ENCODE results near the gene CASKIN2. TPM values are rescaled to one million over a fixed set of nuclear protein-coding genes. Genes with fewer than 3 reads are reported as not detected.

Gene CASKIN2
- total and polyA plus RNA-seq, 2 of the 4 experiments (the other 2 are of a cell fraction): 2.9 to 6.9 TPM

GRCh38 chr17:75502721-75503329 lies 12.5 kb downstream of the CASKIN2 start:
- Histone ChIP-seq H3K56ac (ENCODE audit: extremely low read depth, insufficient read depth, low read length) (no peak overlapping the region), H3K4me3 (ENCODE audit: insufficient read depth, low read depth, low read length) (no peak overlapping the region), H3K23ac (ENCODE audit: low read depth, low read length) (no peak overlapping the region), H4K5ac (ENCODE audit: low read depth, low read length) (no peak overlapping the region), H2BK20ac (ENCODE audit: low read depth, low read length) (no peak overlapping the region), H3K9ac (ENCODE audit: low read depth, low read length) (no peak overlapping the region), H3K27ac (ENCODE audit: insufficient read depth, low read length) (no peak overlapping the region), H4K20me1 (ENCODE audit: insufficient read depth, low read length) (no peaks in the 10 kb centered on the region), H3K9me1 (ENCODE audit: insufficient read depth, low read length) (no peaks in the 10 kb centered on the region), H4K8ac (ENCODE audit: low read depth in 2 of 2, low read length in 2 of 2) (no peak overlapping the region), H3K18ac (ENCODE audit: low read depth, low read length) (no peak overlapping the region), H2AFZ (replicated peaks; ENCODE audit: low read length, poor library complexity) (no peak overlapping the region), H3K36me3 (ENCODE audit: control insufficient read depth, insufficient read depth, low read length) (peaks cover 40% of the 10 kb centered on the region), H3K14ac (replicated peaks; ENCODE audit: low read depth, low read length) (no peak overlapping the region), H4K91ac (ENCODE audit: insufficient read depth, low read depth, low read length) (no peak overlapping the region), H3K9me3 (ENCODE audit: control insufficient read depth, insufficient read depth, low read length) (no peaks in the 10 kb centered on the region), H3K4ac (ENCODE audit: low read depth, low read length) (no peak overlapping the region), H2BK120ac (ENCODE audit: low read depth, low read length) (no peak overlapping the region), H2BK5ac (ENCODE audit: low read depth, low read length, poor library complexity, severe bottlenecking) (no peak overlapping the region), H3K4me1 (ENCODE audit: control insufficient read depth, insufficient read depth, low read length) (no peaks in the 10 kb centered on the region), H3K27me3 (ENCODE audit: control insufficient read depth, insufficient read depth, low read length) (no peaks in the 10 kb centered on the region), H2AK5ac (ENCODE audit: low read depth, low read length) (no peak overlapping the region), H3K79me1 (ENCODE audit: low read depth in 1 of 2, low read length in 2 of 2) (no peaks in the 10 kb centered on the region), H2AK9ac (replicated peaks; ENCODE audit: low read depth, low read length, poor library complexity) (no peak overlapping the region), H3K4me2 (ENCODE audit: low read depth, low read length) (no peak overlapping the region), H2BK15ac (ENCODE audit: low read depth, low read length) (no peak overlapping the region)
- no peak for TF ChIP-seq NFE2L2 (IDR thresholded peaks at IDR 0.05; ENCODE audit: low read depth, low read length)
- TF ChIP-seq SMC3 (IDR thresholded peaks at IDR 0.05; ENCODE audit: low read depth, low read length): no peak
- TF ChIP-seq RAD21 (IDR thresholded peaks at IDR 0.05; ENCODE audit: low read length): no peak
- no peak for TF ChIP-seq ELK1 (IDR thresholded peaks at IDR 0.05; ENCODE audit: borderline replicate concordance, low read depth, low read length)
- no peak for TF ChIP-seq MAZ (IDR thresholded peaks at IDR 0.05; ENCODE audit: borderline replicate concordance, low read depth, low read length)
- no peak for TF ChIP-seq RFX5 (IDR thresholded peaks at IDR 0.05; ENCODE audit: low read depth, low read length)
- TF ChIP-seq CEBPB (IDR thresholded peaks at IDR 0.05; ENCODE audit: low read depth, low read length): no peak
- TF ChIP-seq USF2 (IDR thresholded peaks at IDR 0.05; ENCODE audit: low read depth, low read length): no peak
- no peak for TF ChIP-seq POLR2A (IDR thresholded peaks at IDR 0.05; ENCODE audit: low read depth, low read length)
- in situ Hi-C loops (cut with MboI; ENCODE audit: low sequenced_read_pairs) (no loop called here), dilution Hi-C loops (cut with HindIII; ENCODE audit: low sequenced_read_pairs, unreplicated experiment) (no loop called here), intact Hi-C loops (cut with micrococcal nuclease) (no loop called here)
- DNase-seq (no peak), ATAC-seq (ENCODE audit: low read depth) (no peak)
- no TSS peak for BruUV-seq (replicated peaks)
- POLR2A ChIA-PET (ENCODE audit: unreplicated experiment): no interaction called here
- WGBS, 2 experiments (ENCODE audit: extremely low coverage in 2 of 2, insufficient read length in 1 of 2): 82% methylated on average over 6 of the region's 25 CpGs; no CpG with 5 or more reads in 1 of the 2 experiments
- CTCF ChIA-PET: no interaction called here

All from IMR-90 (cell line).